GM12878 (cell line): Measurements from ENCODE around the gene PDE9A. TPM values are rescaled to one million over a fixed set of nuclear protein-coding genes. Genes with fewer than 3 reads are reported as not detected.
A peak's percentile ranks its signal among the peaks of the same experiment; 100 is the strongest.

Experiments
- ATAC-seq: fragments of 200-7000 bp; cut with Tn5 transposase; 3 replicates; pipeline ENCODE4 v1.9.1; 2020; ENCODE audit warnings: mild to moderate bottlenecking, moderate library complexity
- BruUV-seq: library from RNA; stranded (reverse); fragments of 400-500 nt; replicated peaks from 2 replicates; lab custom pipeline; 2021; lab: Mats Ljungman, UMichigan
- CTCF ChIA-PET: fragments of 300-600 bp; sonication (Branson Sonifier 250); formaldehyde crosslinking; extraction: SDS; loops from one replicate; lab custom pipeline; 2021; ENCODE audit warnings: inconsistent platforms; lab: Yijun Ruan, JAX
- POLR2A ChIA-PET: fragments of 350-600 bp; formaldehyde crosslinking; extraction: SDS; loops from one replicate; lab custom pipeline; 2021; ENCODE audit warnings: inconsistent platforms; lab: Charles Lee
- RAD21 ChIA-PET: fragments of 300-600 bp; sonication (Branson Sonifier 250); formaldehyde crosslinking; loops from one replicate; lab custom pipeline; 2023; ENCODE audit warnings: antibody characterized with exemption; ENCODE audit not compliant: unreplicated experiment; lab: Charles Lee
- SMC1A ChIA-PET: fragments of 300-600 bp; sonication (Branson Sonifier 250); formaldehyde crosslinking; loops from one replicate; lab custom pipeline; 2023; ENCODE audit not compliant: unreplicated experiment, uncharacterized antibody; lab: Charles Lee
- DNase-seq: peaks from one replicate; pipeline ENCODE4 v3.0.0-alpha.2; 2011; ENCODE audit warnings: low read depth, low spot score
- FAIRE-seq: peaks from 3 replicates; lab custom pipeline; 2011; peaks lifted over from hg19 to GRCh38; lab: Jason Lieb, UNC
- H2AFZ ChIP-seq: 2 replicates; pipeline ENCODE4 v1.6.0; 2011; ENCODE audit warnings: low read depth, low read length, control low read depth; ENCODE audit not compliant: control insufficient read depth
- H3K27ac ChIP-seq: 2 replicates; pipeline ENCODE4 v1.5.1; 2011; ENCODE audit warnings: control low read depth; ENCODE audit not compliant: control insufficient read depth, insufficient read depth
- H3K27me3 ChIP-seq, 2 experiments: replicated peaks in 1 of 2; 2 replicates each; pipeline versions ENCODE4 v1.6.0 to v1.6.1; 2011; ENCODE audit warnings: low read length in 1 of 2; ENCODE audit not compliant: control insufficient read depth in 2 of 2, insufficient read depth in 2 of 2
- H3K36me3 ChIP-seq, 2 experiments: 2 replicates each; pipeline ENCODE4 v1.5.1; 2011; ENCODE audit warnings: low read length in 1 of 2; ENCODE audit not compliant: control insufficient read depth in 2 of 2, insufficient read depth in 2 of 2
- H3K4me1 ChIP-seq: 2 replicates; pipeline ENCODE4 v1.6.1; 2011; ENCODE audit warnings: mild to moderate bottlenecking, low read length, moderate library complexity, mixed read lengths; ENCODE audit not compliant: control insufficient read depth, insufficient read depth
- H3K4me2 ChIP-seq: 2 replicates; pipeline ENCODE4 v1.6.0; 2011; ENCODE audit warnings: control low read depth; ENCODE audit not compliant: control insufficient read depth, insufficient read depth
- H3K4me3 ChIP-seq: fragments of 200-600 bp; sonication (generic); 2 replicates; pipeline ENCODE4 v1.5.1; 2016
- H3K79me2 ChIP-seq: 2 replicates; pipeline ENCODE4 v1.6.0; 2011; ENCODE audit warnings: low read length; ENCODE audit not compliant: control insufficient read depth, insufficient read depth
- H3K9ac ChIP-seq: 2 replicates; pipeline ENCODE4 v1.8.0; 2011; ENCODE audit warnings: low read length, control low read depth, mixed read lengths; ENCODE audit not compliant: control insufficient read depth, insufficient read depth
- H3K9me3 ChIP-seq: replicated peaks from 3 replicates; pipeline ENCODE4 v1.5.1; 2011; ENCODE audit warnings: mild to moderate bottlenecking, low read length; ENCODE audit not compliant: control insufficient read depth, insufficient read depth
- H4K20me1 ChIP-seq: 2 replicates; pipeline ENCODE4 v1.6.0; 2011; ENCODE audit not compliant: control insufficient read depth, insufficient read depth
- BHLHE40 ChIP-seq, 2 experiments: fragments of 450-650 bp in 1 of 2; IDR thresholded peaks; 2 replicates each; pipeline ENCODE4 v1.6.1; 2011 to 2017; ENCODE audit warnings: low read depth in 2 of 2, borderline replicate concordance in 1 of 2, improper control_type of control experiment in 1 of 2, low read length in 1 of 2, mild to moderate bottlenecking in 1 of 2
- IKZF2 ChIP-seq, 2 experiments: fragments of 450-650 bp; IDR thresholded peaks; 2 replicates each; pipeline ENCODE4 v1.6.1; 2017; ENCODE audit warnings: mild to moderate bottlenecking in 2 of 2, moderate library complexity in 2 of 2
- WGBS: methylation state at CpG from one replicate; pipeline ENCODE4 v1.1.6; 2016; ENCODE audit warnings: low lambda C conversion rate; ENCODE audit not compliant: insufficient replicate concordance, insufficient coverage; ENCODE audit errors: missing lambda C conversion rate; 5-methylcytosine and 5-hydroxymethylcytosine counted together
- in situ Hi-C: fragments of 300-500 bp; cut with MboI; formaldehyde crosslinking; loops from 9 replicates; pipeline ENCODE4 v1.14.3; 2018; ENCODE audit warnings: mixed read lengths
- intact Hi-C: fragments of 100-400 bp; cut with micrococcal nuclease; formaldehyde crosslinking; loops from one replicate; pipeline ENCODE4 v1.14.2; 2022; ENCODE audit not compliant: unreplicated experiment
- polyA plus RNA-seq, 11 experiments: library from polyadenylated mRNA; depleted of rRNA in 4 of 11; unstranded in 6 of 11; stranded (reverse) in 5 of 11; fragments of >200 nt; fragmentation: Nextera tagmentation in 4 of 11; fragmentation: Illumina TruSeq in 1 of 11; extraction: Ambion mirVana in 4 of 11; extraction: Trizol in 1 of 11; gene quantifications; 1 replicate in 1 of 11; 2 replicates in 10 of 11; pipeline versions ENCODE4 v1.2.1 to v1.2.3, GENCODE V29; 2011 to 2016; ENCODE audit warnings: inconsistent platforms in 2 of 11, missing spikeins in 2 of 11, low read depth in 1 of 11
- total RNA-seq, 4 experiments: library from RNA; depleted of rRNA in 3 of 4; stranded (reverse); fragments of >200 nt in 3 of 4; fragmentation: Illumina TruSeq in 1 of 4; extraction: Trizol in 1 of 4; gene quantifications; 2 replicates each; pipeline versions ENCODE4 v1.2.1 to v1.2.3, GENCODE V29; 2013 to 2021
- TF ChIP-seq, protein P1 (sequence below): IDR thresholded peaks from 2 replicates; pipeline ENCODE4 v1.6.1; 2011; ENCODE audit warnings: mild to moderate bottlenecking, low read depth, low read length, moderate library complexity; ENCODE audit not compliant: insufficient replicate concordance
- TF ChIP-seq, protein P2 (sequence below): fragments of 450-650 bp; conservative IDR thresholded peaks from 2 replicates; pipeline ENCODE4 v1.6.1; 2017; ENCODE audit warnings: mild to moderate bottlenecking, moderate library complexity
- TF ChIP-seq, protein P3 (sequence below): fragments of 150-350 bp; IDR thresholded peaks from 2 replicates; pipeline ENCODE4 v1.6.1; 2016; ENCODE audit warnings: low read depth, low read length
- TF ChIP-seq, protein P4 (sequence below): fragments of 450-650 bp; IDR thresholded peaks from 2 replicates; pipeline ENCODE4 v1.6.1; 2017; ENCODE audit warnings: mild to moderate bottlenecking, low read depth, inconsistent platforms; ENCODE audit not compliant: poor library complexity, severe bottlenecking
- TF ChIP-seq, protein P5 (sequence below): fragments of 450-650 bp; IDR thresholded peaks from 2 replicates; pipeline ENCODE4 v1.6.1; 2017; ENCODE audit warnings: mild to moderate bottlenecking, moderate library complexity

PDE9A gene
- total and polyA plus RNA-seq, 10 of the 15 experiments (the other 5 are each of a cell fraction or from before 2014, with no cell fraction given) = 0.08 to 0.45 (median 0.20) TPM; not detected in 1

DNA sequence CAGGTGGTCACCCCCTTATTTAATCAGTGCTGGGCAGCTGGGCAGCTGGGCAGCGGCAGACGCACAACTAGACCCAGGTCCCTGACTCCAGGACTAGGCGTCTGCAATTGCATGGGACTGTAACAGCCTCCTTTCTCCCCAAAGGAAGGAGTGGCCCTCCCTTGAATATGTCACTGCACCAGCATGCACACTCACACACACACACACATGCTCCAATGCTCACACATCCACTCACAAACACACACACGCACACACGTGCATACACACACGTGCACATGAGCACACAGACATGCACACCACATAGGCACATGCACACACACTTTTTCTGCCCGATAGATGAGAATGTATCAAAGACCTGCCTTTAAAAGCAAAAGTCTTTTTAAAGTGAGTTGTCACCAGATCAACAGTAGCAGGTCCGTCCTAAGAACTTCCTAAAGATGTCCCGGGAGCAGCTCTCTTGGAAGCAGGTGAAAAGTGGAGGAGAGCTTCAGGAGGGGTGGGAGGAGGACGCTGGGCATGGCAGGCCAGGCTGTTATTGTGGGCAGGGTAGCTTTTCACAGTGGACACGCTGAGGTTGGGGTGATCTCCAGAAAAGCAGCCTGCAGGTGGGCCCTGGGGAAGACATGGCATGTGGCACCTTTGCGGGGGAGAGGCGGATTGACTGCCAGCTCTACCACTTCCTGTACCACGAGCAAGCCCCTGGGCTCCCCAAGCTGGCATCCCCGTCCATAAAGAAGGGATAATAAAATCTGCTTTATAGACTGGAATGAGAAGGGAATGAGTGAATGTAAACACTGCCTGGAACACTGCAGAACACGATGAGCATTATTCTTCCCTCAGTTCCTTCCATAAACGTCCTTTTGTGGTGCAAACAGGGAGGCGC, 1.7 kb downstream of the PDE9A start:
- ChIA-PET RAD21 (no interaction called here), CTCF (no interaction called here), POLR2A (interaction anchor here (0.6 kb wide), 1 partner anchor 500 kb away, joined by 5 read pairs; no protein-coding TSS in a partner anchor), SMC1A (no interaction called here)
- no peak overlapping the region for H3K9ac ChIP-seq
- no peak overlapping the region for H3K4me3 ChIP-seq
- WGBS = 32% methylated on average over 18 of the region's 18 CpGs
- in situ Hi-C loops (no loop called here), intact Hi-C loops (no loop called here)
- no TSS peak for BruUV-seq
- no peak for FAIRE-seq
- peaks cover 22% of the 10 kb centered on the region for H3K4me1 ChIP-seq
- no peaks in the 10 kb centered on the region for H3K79me2 ChIP-seq
- no peak overlapping the region for H2AFZ ChIP-seq
- H3K9me3 ChIP-seq = no peaks in the 10 kb centered on the region
- no peaks in the 10 kb centered on the region for H4K20me1 ChIP-seq
- no peak overlapping the region for H3K27ac ChIP-seq
- ATAC-seq = no peak
- no peak for DNase-seq
- no peak overlapping the region for H3K4me2 ChIP-seq
- peaks cover 17 to 27% of the 10 kb centered on the region in 2 experiments for H3K27me3 ChIP-seq
- H3K36me3 ChIP-seq = no peaks in the 10 kb centered on the region
- TF ChIP-seq, protein P1, sequence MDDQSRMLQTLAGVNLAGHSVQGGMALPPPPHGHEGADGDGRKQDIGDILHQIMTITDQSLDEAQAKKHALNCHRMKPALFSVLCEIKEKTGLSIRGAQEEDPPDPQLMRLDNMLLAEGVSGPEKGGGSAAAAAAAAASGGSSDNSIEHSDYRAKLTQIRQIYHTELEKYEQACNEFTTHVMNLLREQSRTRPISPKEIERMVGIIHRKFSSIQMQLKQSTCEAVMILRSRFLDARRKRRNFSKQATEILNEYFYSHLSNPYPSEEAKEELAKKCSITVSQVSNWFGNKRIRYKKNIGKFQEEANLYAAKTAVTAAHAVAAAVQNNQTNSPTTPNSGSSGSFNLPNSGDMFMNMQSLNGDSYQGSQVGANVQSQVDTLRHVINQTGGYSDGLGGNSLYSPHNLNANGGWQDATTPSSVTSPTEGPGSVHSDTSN = peak; percentile 25
- TF ChIP-seq, protein P2, sequence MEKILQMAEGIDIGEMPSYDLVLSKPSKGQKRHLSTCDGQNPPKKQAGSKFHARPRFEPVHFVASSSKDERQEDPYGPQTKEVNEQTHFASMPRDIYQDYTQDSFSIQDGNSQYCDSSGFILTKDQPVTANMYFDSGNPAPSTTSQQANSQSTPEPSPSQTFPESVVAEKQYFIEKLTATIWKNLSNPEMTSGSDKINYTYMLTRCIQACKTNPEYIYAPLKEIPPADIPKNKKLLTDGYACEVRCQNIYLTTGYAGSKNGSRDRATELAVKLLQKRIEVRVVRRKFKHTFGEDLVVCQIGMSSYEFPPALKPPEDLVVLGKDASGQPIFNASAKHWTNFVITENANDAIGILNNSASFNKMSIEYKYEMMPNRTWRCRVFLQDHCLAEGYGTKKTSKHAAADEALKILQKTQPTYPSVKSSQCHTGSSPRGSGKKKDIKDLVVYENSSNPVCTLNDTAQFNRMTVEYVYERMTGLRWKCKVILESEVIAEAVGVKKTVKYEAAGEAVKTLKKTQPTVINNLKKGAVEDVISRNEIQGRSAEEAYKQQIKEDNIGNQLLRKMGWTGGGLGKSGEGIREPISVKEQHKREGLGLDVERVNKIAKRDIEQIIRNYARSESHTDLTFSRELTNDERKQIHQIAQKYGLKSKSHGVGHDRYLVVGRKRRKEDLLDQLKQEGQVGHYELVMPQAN = no peak
- TF ChIP-seq, protein P3, sequence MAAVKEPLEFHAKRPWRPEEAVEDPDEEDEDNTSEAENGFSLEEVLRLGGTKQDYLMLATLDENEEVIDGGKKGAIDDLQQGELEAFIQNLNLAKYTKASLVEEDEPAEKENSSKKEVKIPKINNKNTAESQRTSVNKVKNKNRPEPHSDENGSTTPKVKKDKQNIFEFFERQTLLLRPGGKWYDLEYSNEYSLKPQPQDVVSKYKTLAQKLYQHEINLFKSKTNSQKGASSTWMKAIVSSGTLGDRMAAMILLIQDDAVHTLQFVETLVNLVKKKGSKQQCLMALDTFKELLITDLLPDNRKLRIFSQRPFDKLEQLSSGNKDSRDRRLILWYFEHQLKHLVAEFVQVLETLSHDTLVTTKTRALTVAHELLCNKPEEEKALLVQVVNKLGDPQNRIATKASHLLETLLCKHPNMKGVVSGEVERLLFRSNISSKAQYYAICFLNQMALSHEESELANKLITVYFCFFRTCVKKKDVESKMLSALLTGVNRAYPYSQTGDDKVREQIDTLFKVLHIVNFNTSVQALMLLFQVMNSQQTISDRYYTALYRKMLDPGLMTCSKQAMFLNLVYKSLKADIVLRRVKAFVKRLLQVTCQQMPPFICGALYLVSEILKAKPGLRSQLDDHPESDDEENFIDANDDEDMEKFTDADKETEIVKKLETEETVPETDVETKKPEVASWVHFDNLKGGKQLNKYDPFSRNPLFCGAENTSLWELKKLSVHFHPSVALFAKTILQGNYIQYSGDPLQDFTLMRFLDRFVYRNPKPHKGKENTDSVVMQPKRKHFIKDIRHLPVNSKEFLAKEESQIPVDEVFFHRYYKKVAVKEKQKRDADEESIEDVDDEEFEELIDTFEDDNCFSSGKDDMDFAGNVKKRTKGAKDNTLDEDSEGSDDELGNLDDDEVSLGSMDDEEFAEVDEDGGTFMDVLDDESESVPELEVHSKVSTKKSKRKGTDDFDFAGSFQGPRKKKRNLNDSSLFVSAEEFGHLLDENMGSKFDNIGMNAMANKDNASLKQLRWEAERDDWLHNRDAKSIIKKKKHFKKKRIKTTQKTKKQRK = no peak
- TF ChIP-seq, protein P4, sequence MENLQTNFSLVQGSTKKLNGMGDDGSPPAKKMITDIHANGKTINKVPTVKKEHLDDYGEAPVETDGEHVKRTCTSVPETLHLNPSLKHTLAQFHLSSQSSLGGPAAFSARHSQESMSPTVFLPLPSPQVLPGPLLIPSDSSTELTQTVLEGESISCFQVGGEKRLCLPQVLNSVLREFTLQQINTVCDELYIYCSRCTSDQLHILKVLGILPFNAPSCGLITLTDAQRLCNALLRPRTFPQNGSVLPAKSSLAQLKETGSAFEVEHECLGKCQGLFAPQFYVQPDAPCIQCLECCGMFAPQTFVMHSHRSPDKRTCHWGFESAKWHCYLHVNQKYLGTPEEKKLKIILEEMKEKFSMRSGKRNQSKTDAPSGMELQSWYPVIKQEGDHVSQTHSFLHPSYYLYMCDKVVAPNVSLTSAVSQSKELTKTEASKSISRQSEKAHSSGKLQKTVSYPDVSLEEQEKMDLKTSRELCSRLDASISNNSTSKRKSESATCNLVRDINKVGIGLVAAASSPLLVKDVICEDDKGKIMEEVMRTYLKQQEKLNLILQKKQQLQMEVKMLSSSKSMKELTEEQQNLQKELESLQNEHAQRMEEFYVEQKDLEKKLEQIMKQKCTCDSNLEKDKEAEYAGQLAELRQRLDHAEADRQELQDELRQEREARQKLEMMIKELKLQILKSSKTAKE = no peak
- TF ChIP-seq, protein P5, sequence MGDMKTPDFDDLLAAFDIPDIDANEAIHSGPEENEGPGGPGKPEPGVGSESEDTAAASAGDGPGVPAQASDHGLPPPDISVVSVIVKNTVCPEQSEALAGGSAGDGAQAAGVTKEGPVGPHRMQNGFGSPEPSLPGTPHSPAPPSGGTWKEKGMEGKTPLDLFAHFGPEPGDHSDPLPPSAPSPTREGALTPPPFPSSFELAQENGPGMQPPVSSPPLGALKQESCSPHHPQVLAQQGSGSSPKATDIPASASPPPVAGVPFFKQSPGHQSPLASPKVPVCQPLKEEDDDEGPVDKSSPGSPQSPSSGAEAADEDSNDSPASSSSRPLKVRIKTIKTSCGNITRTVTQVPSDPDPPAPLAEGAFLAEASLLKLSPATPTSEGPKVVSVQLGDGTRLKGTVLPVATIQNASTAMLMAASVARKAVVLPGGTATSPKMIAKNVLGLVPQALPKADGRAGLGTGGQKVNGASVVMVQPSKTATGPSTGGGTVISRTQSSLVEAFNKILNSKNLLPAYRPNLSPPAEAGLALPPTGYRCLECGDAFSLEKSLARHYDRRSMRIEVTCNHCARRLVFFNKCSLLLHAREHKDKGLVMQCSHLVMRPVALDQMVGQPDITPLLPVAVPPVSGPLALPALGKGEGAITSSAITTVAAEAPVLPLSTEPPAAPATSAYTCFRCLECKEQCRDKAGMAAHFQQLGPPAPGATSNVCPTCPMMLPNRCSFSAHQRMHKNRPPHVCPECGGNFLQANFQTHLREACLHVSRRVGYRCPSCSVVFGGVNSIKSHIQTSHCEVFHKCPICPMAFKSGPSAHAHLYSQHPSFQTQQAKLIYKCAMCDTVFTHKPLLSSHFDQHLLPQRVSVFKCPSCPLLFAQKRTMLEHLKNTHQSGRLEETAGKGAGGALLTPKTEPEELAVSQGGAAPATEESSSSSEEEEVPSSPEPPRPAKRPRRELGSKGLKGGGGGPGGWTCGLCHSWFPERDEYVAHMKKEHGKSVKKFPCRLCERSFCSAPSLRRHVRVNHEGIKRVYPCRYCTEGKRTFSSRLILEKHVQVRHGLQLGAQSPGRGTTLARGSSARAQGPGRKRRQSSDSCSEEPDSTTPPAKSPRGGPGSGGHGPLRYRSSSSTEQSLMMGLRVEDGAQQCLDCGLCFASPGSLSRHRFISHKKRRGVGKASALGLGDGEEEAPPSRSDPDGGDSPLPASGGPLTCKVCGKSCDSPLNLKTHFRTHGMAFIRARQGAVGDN = no peak
- peak in 1 of 2 experiments; percentile 60; a peak in 2 of 4 replicates for TF ChIP-seq BHLHE40 (IDR thresholded peaks at IDR 0.05; ENCODE audit: borderline replicate concordance in 1 of 2, low read depth in 2 of 2, low read length in 1 of 2)
- TF ChIP-seq IKZF2 (IDR thresholded peaks at IDR 0.05) = no peak
